OCI-LY7 (cell line): ENCODE data around the gene FOXP3.

ENCODE experiments used
- EZH2phosphoT487 ChIP-seq: fragments of 200-600 bp; sonication (generic); IDR thresholded peaks from 2 replicates; pipeline ENCODE4 v1.6.1; 2018; ENCODE audit warnings: low read depth, borderline replicate concordance, mild to moderate bottlenecking, mixed run types, antibody characterized with exemption, low read length, moderate library complexity, mixed read lengths
- TF ChIP-seq, protein P1 (sequence below): fragments of 200-600 bp; sonication (generic); conservative IDR thresholded peaks from 2 replicates; pipeline ENCODE4 v1.5.1; 2014; ENCODE audit warnings: mild to moderate bottlenecking, antibody characterized with exemption, low read length, moderate library complexity, mixed read lengths

DNA sequence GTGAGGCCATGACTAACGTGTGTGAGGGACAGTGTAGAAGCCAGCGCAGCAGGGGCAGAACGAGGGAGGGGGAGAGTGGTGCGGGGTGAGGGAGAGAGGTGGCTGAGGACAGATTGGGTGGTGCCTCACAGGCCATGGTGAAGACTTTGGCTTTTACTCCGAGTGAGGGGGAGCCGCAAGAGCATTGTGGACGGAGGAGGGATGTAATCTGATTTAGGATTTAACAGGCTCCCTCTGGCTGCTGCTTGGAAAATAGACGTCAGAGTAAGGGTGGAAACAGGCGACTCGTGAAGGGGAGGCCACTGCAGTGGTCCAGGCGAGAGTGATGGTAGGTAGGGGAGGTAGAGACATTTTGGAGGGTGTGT, 18.1 kb upstream of the FOXP3 start:
- TF ChIP-seq, protein P1, sequence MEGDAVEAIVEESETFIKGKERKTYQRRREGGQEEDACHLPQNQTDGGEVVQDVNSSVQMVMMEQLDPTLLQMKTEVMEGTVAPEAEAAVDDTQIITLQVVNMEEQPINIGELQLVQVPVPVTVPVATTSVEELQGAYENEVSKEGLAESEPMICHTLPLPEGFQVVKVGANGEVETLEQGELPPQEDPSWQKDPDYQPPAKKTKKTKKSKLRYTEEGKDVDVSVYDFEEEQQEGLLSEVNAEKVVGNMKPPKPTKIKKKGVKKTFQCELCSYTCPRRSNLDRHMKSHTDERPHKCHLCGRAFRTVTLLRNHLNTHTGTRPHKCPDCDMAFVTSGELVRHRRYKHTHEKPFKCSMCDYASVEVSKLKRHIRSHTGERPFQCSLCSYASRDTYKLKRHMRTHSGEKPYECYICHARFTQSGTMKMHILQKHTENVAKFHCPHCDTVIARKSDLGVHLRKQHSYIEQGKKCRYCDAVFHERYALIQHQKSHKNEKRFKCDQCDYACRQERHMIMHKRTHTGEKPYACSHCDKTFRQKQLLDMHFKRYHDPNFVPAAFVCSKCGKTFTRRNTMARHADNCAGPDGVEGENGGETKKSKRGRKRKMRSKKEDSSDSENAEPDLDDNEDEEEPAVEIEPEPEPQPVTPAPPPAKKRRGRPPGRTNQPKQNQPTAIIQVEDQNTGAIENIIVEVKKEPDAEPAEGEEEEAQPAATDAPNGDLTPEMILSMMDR: no peak
- TF ChIP-seq EZH2phosphoT487: no peak
